Non-pigmented ciliary epithelial cell (primary cell): Measurements from ENCODE around the gene C1QL4.
"Not testable (repeated sequence)": the region's sequence is repeated elsewhere in the genome, so short reads cannot be mapped to it uniquely, and the experiment has no call there.

Experiments
- DNase-seq: peaks from one replicate; pipeline ENCODE4 v3.0.0-alpha.2; 2010; ENCODE audit warnings: low read depth

Gene C1QL4

GRCh38 chr12:49333778-49334177 lies 3.2 kb downstream of the C1QL4 start:
- DNase-seq: not testable (repeated sequence)

- no peak for DNase-seq
Measured at GRCh38 chr12:49332891-49333371, 4.1 kb downstream of the C1QL4 start.

GRCh38 chr12:49332441-49332861 lies 4.5 kb downstream of the C1QL4 start:
- no peak for DNase-seq

GRCh38 chr12:49331380-49332222 lies 5.4 kb downstream of the C1QL4 start:
- DNase-seq: peak; percentile 55

GRCh38 chr12:49330631-49331379 lies 6.2 kb downstream of the C1QL4 start:
- DNase-seq: no peak

- no peak for DNase-seq
Measured at GRCh38 chr12:49330032-49330619, 6.9 kb downstream of the C1QL4 start.

- no peak for DNase-seq
Measured at GRCh38 chr12:49328816-49329215, 8.2 kb downstream of the C1QL4 start.

GRCh38 chr12:49327887-49328286 lies 9.1 kb downstream of the C1QL4 start:
- DNase-seq: no peak

- DNase-seq: no peak
Measured at GRCh38 chr12:49327368-49327767, 9.6 kb downstream of the C1QL4 start.

- DNase-seq: no peak
Measured at GRCh38 chr12:49325606-49326005, 11.4 kb downstream of the C1QL4 start.

GRCh38 chr12:49323524-49324097 lies 13.4 kb downstream of the C1QL4 start:
- DNase-seq: no peak

- DNase-seq: peak; percentile 89
Measured at GRCh38 chr12:49322708-49323523, 14.1 kb downstream of the C1QL4 start, which contains the start of gene TROAP. Gene TROAP, plus strand, starts transcription at chr12:49323255. Its CDS starts 354 bp downstream, at chr12:49323609.

- no peak for DNase-seq
Measured at GRCh38 chr12:49322367-49322707, 14.7 kb downstream of the C1QL4 start.

GRCh38 chr12:49320411-49321103 lies 16.4 kb downstream of the C1QL4 start:
- not testable (repeated sequence) for DNase-seq

GRCh38 chr12:49317118-49317517 lies 19.9 kb downstream of the C1QL4 start:
- DNase-seq: not testable (repeated sequence)

GRCh38 chr12:49314811-49315210 lies 22.2 kb downstream of the C1QL4 start:
- DNase-seq: no peak

GRCh38 chr12:49310451-49311000 lies 26.5 kb downstream of the C1QL4 start:
- not testable (repeated sequence) for DNase-seq

GRCh38 chr12:49309386-49309785 lies 27.6 kb downstream of the C1QL4 start:
- DNase-seq: no peak

- no peak for DNase-seq
Measured at GRCh38 chr12:49305762-49306510, 31.1 kb downstream of the C1QL4 start.

- no peak for DNase-seq
Measured at GRCh38 chr12:49304161-49304560, 32.8 kb downstream of the C1QL4 start.
